Measurements from ENCODE around the gene CWC25. TPM values are rescaled to one million over a fixed set of nuclear protein-coding genes. Genes with fewer than 3 reads are reported as not detected.
A peak's percentile ranks its signal among the peaks of the same experiment; 100 is the strongest.

CWC25 gene
- total and polyA plus RNA-seq, 9 of the 15 experiments (the other 6 are each of a cell fraction or from before 2014, with no cell fraction given), result 16.5 to 27.4 (median 23.0) TPM

DNA sequence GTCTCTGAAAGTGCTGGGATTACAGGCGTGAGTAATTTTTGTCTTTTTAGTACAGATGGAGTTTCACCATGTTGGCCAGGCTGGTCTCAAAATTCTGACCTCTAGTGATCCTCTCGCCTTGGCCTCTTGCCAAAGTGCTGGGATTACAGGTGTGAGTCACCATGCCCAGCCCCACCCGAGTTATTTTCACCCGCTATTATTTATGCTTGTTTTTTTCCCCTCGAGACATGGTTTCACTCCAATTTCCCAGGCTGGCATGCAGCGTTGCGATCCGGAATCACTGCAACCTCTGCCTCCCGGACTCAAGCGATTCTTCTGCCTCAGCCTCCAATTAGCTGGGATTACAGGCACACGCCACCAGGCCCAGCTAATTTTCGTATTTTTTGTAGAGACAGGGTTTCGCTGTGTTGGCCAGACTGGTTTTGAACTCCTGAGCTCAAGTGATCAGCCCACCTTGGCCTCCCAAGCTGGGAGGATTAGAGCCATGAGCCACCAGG lies 19.2 kb upstream of the CWC25 start:
- Histone ChIP-seq H3K4me2 (ENCODE audit: insufficient read depth, low read length) (peak overlapping the region; percentile 47; the same call in 1 of the 2 replicates), H3K9me1 (ENCODE audit: control insufficient read depth, insufficient read depth, low read length) (no peaks in the 10 kb centered on the region), H3K9me3 (replicated peaks; ENCODE audit: control insufficient read depth, insufficient read depth, low read depth, low read length) (no peaks in the 10 kb centered on the region), H3K4me1 (replicated peaks in 1 of 2; ENCODE audit: control insufficient read depth in 2 of 2, insufficient read depth in 2 of 2, low read length in 2 of 2) (peaks cover 0 to 23% of the 10 kb centered on the region in 2 experiments; a peak in 2 of 5 replicates), H3K27ac (ENCODE audit: extremely low read depth, low read depth, low read length) (peak overlapping the region; percentile 58; the same call in 1 of the 3 replicates), H3K4me3 (no peak overlapping the region), H4K20me1 (replicated peaks; ENCODE audit: control insufficient read depth, insufficient read depth, low read length) (0 out of 2 replicates have a peak, but pooled peaks cover 4% of the 10 kb centered on the region), H3K79me2 (ENCODE audit: control insufficient read depth, insufficient read depth, low read length) (peaks cover 8% of the 10 kb centered on the region; the same call in 1 of the 3 replicates), H3K9ac (ENCODE audit: insufficient read depth in 1 of 2, low read depth in 2 of 2, low read length in 2 of 2) (peak overlapping the region in 1 of 2 experiments; percentile 36; a peak in 1 of 4 replicates), H3K27me3 (ENCODE audit: control insufficient read depth in 2 of 2, insufficient read depth in 2 of 2, low read length in 2 of 2) (no peaks in the 10 kb centered on the region), H3K36me3 (ENCODE audit: control insufficient read depth, insufficient read depth, low read length) (peaks cover 23% of the 10 kb centered on the region), H2AFZ (ENCODE audit: low read depth, low read length) (no peak overlapping the region; the same call in 1 of the 2 replicates)
- ChIA-PET CTCF (ENCODE audit: low intra/inter-chr PET ratio) (no interaction called here), POLR2A (interaction anchor here (0.6 to 2.8 kb wide), 4 partner anchors 9 to 363 kb away, joined by 3 to 21 read pairs (median 7); partner anchors contain the start of genes CWC25 and RPL23)
- TF ChIP-seq ETV1 (tag; conservative IDR thresholded peaks at IDR 0.05; ENCODE audit: low read depth), result no peak
- peak; percentile 30 to 38; a peak in 2 of 4 replicates for TF ChIP-seq KDM1A (IDR thresholded peaks at IDR 0.05)
- TF ChIP-seq SRSF9 (IDR thresholded peaks at IDR 0.05; ENCODE audit: borderline replicate concordance, low read depth, low read length), result no peak
- TF ChIP-seq WHSC1 (IDR thresholded peaks at IDR 0.05; ENCODE audit: low read length), result no peak
- TF ChIP-seq XRCC5 (IDR thresholded peaks at IDR 0.05; ENCODE audit: low read depth, low read length), result no peak
- TF ChIP-seq NCOR1 (IDR thresholded peaks at IDR 0.05), result no peak
- TF ChIP-seq ZEB2 (IDR thresholded peaks at IDR 0.05), result no peak
- no peak for TF ChIP-seq CBFB (CRISPR knock-in tag; IDR thresholded peaks at IDR 0.05)
- TF ChIP-seq ZNF133 (CRISPR knock-in tag; IDR thresholded peaks at IDR 0.05), result no peak
- TF ChIP-seq NFIC (IDR thresholded peaks at IDR 0.05), result peak; percentile 96
- peak; percentile 70 for FAIRE-seq
- intact Hi-C loops (cut with micrococcal nuclease) (no loop called here), in situ Hi-C loops (cut with MboI) (no loop called here)
- BruUV-seq (replicated peaks), result no TSS peak
- peak; percentile 17 for ATAC-seq
- WGBS (ENCODE audit: insufficient coverage, low coverage, missing lambda C conversion rate), result 42% methylated on average over 13 of the region's 13 CpGs
- DNase-seq (ENCODE audit: extremely low read depth in 1 of 4, low spot score in 3 of 4), result peak in 1 of 4 experiments; percentile 32

All from K562 (cell line).